Immature natural killer cell (primary cell): ENCODE data around the gene GRP. TPM values are rescaled to one million over a fixed set of nuclear protein-coding genes. Genes with fewer than 3 reads are reported as not detected.

Source experiments
- DNase-seq, 3 donors: peaks; one replicate each; pipeline ENCODE4 v3.0.0; 2022; ENCODE audit warnings: mixed read lengths in 1 of 3
- H3K27ac Mint-ChIP-seq, 6 donors: one replicate each; pipeline ENCODE4 v1.8.0; 2020; ENCODE audit warnings: mixed read lengths in 6 of 6, mild to moderate bottlenecking in 5 of 6, inconsistent platforms in 4 of 6, moderate library complexity in 3 of 6
- H3K27me3 Mint-ChIP-seq, 3 donors: one replicate each; pipeline ENCODE4 v1.8.0; 2020 to 2021; ENCODE audit warnings: low read depth in 3 of 3, mild to moderate bottlenecking in 3 of 3, mixed read lengths in 3 of 3, moderate library complexity in 3 of 3, inconsistent platforms in 1 of 3
- H3K36me3 Mint-ChIP-seq, 3 donors: one replicate each; pipeline ENCODE4 v1.8.0; 2020; ENCODE audit warnings: mixed read lengths in 3 of 3, inconsistent platforms in 2 of 3, mild to moderate bottlenecking in 2 of 3
- H3K4me1 Mint-ChIP-seq, 2 donors: one replicate each; pipeline ENCODE4 v1.8.0; 2020; ENCODE audit warnings: inconsistent platforms in 2 of 2, mild to moderate bottlenecking in 2 of 2, mixed read lengths in 2 of 2, moderate library complexity in 1 of 2
- H3K4me3 Mint-ChIP-seq, 5 donors: one replicate each; pipeline ENCODE4 v1.8.0; 2020; ENCODE audit warnings: mild to moderate bottlenecking in 5 of 5, mixed read lengths in 5 of 5, inconsistent platforms in 3 of 5, moderate library complexity in 3 of 5
- H3K9me3 Mint-ChIP-seq, 6 donors: one replicate each; pipeline ENCODE4 v1.8.0; 2020; ENCODE audit warnings: mild to moderate bottlenecking in 6 of 6, mixed read lengths in 6 of 6, inconsistent platforms in 4 of 6, moderate library complexity in 3 of 6
- polyA plus RNA-seq, 3 donors: library from polyadenylated mRNA; unstranded; fragments of 300-500 nt; fragmentation: Illumina TruSeq; gene quantifications; one replicate each; pipeline ENCODE4 v1.2.3, GENCODE V29; 2021

The GRP gene
- polyA plus RNA-seq, 3 donors from 2014 or later = not detected

DNA sequence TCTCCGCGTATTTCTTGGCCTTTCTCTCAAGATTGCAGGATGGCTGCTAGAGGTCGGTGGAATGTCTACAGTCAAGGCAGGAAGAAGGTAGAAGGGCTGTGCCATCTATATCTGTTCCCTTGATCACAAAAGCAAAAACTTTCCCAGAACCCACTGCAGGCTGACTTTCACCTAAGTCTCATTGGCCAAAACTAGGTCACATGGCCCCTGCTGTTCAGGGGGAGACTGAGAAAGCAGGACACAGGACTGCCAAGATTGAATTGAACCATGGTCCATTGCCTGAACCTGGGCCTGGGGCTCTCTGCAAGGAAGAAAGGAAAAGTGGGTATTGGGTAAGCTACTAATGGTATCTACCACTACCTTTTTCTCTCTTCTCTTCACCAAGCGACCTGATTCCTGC, 9.7 kb upstream of the GRP start:
- no peaks in the 10 kb centered on the region for H3K36me3 Mint-ChIP-seq
- H3K27me3 Mint-ChIP-seq = peaks cover 5 to 7% (median 7%) of the 10 kb centered on the region in 3 donors
- no peak overlapping the region for H3K4me3 Mint-ChIP-seq
- no peaks in the 10 kb centered on the region for H3K4me1 Mint-ChIP-seq
- H3K9me3 Mint-ChIP-seq = no peaks in the 10 kb centered on the region
- no peak overlapping the region for H3K27ac Mint-ChIP-seq
- DNase-seq = no peak

GRCh38 chr18:59211629-59212028, 8.3 kb upstream of the GRP start:
- Mint-ChIP-seq H3K9me3 (no peaks in the 10 kb centered on the region), H3K4me1 (no peaks in the 10 kb centered on the region), H3K4me3 (no peak overlapping the region), H3K36me3 (no peaks in the 10 kb centered on the region), H3K27me3 (peaks cover 5 to 7% (median 7%) of the 10 kb centered on the region in 3 donors), H3K27ac (no peak overlapping the region)
- no peak for DNase-seq

- peaks cover 0 to 2% (median 0%) of the 10 kb centered on the region in 6 donors for H3K9me3 Mint-ChIP-seq
- H3K27ac Mint-ChIP-seq = no peak overlapping the region
- H3K4me3 Mint-ChIP-seq = no peak overlapping the region
- no peak for DNase-seq
- peaks cover 0 to 5% (median 0%) of the 10 kb centered on the region in 3 donors for H3K36me3 Mint-ChIP-seq
- no peaks in the 10 kb centered on the region for H3K4me1 Mint-ChIP-seq
- peaks cover 12 to 27% (median 22%) of the 10 kb centered on the region in 3 donors for H3K27me3 Mint-ChIP-seq
Measured at GRCh38 chr18:59218018-59218417, 1.9 kb upstream of the GRP start.

GRCh38 chr18:59220164-59220783, 316 bp downstream of the GRP start:
- Mint-ChIP-seq H3K4me1 (no peaks in the 10 kb centered on the region), H3K9me3 (peaks cover 0 to 2% (median 0%) of the 10 kb centered on the region in 6 donors), H3K4me3 (no peak overlapping the region), H3K27me3 (peaks cover 12 to 35% (median 26%) of the 10 kb centered on the region in 3 donors), H3K36me3 (peaks cover 0 to 5% (median 0%) of the 10 kb centered on the region in 3 donors), H3K27ac (no peak overlapping the region)
- DNase-seq = no peak

DNA sequence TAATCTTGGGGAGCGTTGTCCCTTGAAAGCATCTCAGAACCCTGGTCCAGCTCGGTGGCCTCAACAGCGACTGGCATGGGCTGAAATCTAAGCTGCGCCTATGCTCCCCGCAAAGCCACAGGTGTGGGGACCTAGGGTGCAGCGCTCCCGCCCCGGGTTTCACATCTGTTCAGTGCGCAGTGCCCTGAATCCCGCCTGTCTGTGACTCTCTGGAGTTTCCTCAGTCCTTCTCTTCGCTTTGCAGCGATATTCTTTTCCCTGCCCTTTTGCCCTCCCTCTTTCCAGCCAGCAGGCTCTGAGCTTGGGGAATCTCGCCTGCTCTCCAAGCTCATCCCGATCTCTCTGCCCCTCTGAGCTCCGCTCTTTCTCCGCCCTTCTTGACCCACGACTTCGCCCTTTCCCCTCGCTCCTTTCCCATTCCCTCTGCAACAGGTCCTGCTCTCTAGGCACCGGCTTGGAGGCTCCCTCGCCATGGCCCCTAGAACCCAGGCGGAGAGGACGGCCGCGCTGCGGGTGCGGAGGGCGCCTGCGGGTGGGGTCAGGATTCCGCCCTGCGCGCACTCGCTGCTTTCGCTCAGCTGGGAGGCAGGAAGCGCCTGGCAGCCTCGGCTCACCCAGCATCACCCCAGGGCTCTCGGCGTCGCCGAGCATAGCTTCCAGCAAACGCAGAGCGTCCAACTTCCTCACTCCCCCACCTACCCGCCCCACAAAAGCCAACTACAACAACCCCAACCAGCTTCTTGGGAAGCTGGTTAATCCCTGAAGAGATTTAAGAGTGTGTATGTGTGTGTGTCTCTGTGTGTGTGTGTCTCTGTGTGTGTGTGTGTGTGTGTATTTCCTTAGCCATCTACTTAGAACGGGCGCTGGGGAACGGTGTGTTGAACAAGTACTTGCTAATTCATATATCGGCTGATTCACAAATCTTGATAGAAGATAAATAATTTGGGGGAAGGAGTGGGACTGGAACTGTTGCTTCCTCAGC, 1.1 kb downstream of the GRP start:
- Mint-ChIP-seq H3K27ac (no peak overlapping the region), H3K27me3 (peaks cover 12 to 39% (median 26%) of the 10 kb centered on the region in 3 donors), H3K9me3 (peaks cover 0 to 2% (median 0%) of the 10 kb centered on the region in 6 donors), H3K4me1 (no peaks in the 10 kb centered on the region), H3K4me3 (peak overlapping the region in 2 of 5 donors; percentile 16 to 40), H3K36me3 (peaks cover 0 to 5% (median 0%) of the 10 kb centered on the region in 3 donors)
- no peak for DNase-seq

GRCh38 chr18:59222341-59222740, 2.4 kb downstream of the GRP start:
- Mint-ChIP-seq H3K36me3 (peaks cover 0 to 5% (median 0%) of the 10 kb centered on the region in 3 donors), H3K27ac (no peak overlapping the region), H3K4me3 (no peak overlapping the region), H3K4me1 (no peaks in the 10 kb centered on the region), H3K27me3 (peaks cover 10 to 39% (median 26%) of the 10 kb centered on the region in 3 donors), H3K9me3 (peaks cover 0 to 2% (median 0%) of the 10 kb centered on the region in 6 donors)
- no peak for DNase-seq

DNA sequence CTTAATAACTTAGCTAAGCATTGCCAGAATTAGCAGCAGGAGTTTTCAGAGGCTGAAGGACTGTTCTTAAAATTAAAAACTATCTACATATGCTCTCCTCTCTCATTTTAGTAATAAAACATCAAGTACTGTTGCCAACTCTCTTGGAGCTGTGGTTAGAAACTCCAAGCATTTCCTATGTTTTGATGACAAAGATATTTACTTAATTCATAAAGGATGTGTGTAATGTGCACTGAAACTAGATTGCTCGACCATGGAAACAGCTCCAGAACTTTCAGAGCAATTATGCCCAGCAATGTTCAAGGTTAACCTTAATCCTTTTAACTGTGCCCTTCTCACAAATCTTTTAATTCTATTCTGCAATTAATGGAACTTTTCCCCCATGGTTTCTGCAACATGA, 8.4 kb downstream of the GRP start:
- Mint-ChIP-seq H3K9me3 (peaks cover 0 to 1% (median 0%) of the 10 kb centered on the region in 6 donors), H3K27me3 (peaks cover 0 to 13% (median 8%) of the 10 kb centered on the region in 3 donors), H3K27ac (no peak overlapping the region), H3K4me3 (no peak overlapping the region), H3K36me3 (no peaks in the 10 kb centered on the region), H3K4me1 (no peaks in the 10 kb centered on the region)
- no peak for DNase-seq

DNA sequence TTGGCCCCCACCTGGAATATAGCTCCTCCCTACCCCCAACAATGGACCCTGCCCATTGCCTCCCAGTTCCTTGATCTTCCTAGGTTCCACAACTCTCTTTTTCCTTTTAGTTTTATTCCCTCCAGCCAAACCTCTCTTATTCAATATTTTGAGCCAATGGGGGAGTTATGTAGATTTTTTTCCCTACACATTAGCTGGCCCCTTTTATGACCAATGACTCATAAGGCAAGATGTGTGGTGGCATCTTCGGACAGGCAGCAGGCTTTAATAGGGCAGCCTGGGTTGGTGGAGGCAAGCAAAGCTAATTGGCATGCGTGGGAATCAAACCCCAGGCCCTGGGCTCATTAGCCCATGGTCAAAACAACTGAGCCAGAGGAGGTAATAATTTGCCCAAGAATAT, 9.2 kb downstream of the GRP start:
- no peaks in the 10 kb centered on the region for H3K36me3 Mint-ChIP-seq
- peaks cover 0 to 1% (median 0%) of the 10 kb centered on the region in 6 donors for H3K9me3 Mint-ChIP-seq
- no peak overlapping the region for H3K27ac Mint-ChIP-seq
- DNase-seq = no peak
- H3K4me3 Mint-ChIP-seq = no peak overlapping the region
- no peaks in the 10 kb centered on the region for H3K4me1 Mint-ChIP-seq
- peaks cover 0 to 8% (median 6%) of the 10 kb centered on the region in 3 donors for H3K27me3 Mint-ChIP-seq

DNA sequence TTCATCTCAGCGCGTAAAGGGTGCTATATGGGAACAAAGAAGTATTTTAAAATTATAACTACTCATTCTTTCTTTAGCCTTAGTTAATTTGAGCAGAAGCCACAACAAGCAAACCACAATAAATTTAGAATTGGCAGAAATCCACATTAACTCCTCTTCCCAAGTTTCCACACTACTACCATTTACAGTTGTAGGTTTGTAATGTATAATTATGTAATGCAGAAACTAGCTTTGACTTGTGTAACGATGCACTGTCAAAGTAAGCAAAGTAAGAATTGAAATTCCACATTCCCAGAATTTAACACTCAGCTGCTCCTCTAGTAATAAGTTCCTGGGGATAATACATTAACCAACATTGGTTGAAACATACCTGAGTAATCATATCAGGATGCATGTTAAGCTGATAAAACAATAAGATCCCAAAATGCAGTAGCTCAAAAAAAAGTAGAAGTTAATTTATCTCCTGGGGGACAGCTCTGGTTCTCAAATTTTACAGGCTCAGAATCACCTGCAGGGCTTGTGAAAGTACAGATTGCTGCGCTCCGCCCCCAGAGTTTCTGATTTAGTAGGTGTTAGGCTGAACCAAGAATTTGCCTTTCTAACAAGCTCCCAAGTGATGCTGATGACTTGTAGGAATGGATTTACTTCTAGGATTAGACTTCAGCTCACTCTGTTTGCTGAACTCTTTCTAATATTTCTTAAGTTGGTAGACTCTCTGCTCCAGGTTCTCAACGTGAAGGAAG, 9.9 kb downstream of the GRP start:
- peaks cover 0 to 6% (median 4%) of the 10 kb centered on the region in 3 donors for H3K27me3 Mint-ChIP-seq
- no peaks in the 10 kb centered on the region for H3K4me1 Mint-ChIP-seq
- no peaks in the 10 kb centered on the region for H3K36me3 Mint-ChIP-seq
- no peak overlapping the region for H3K27ac Mint-ChIP-seq
- DNase-seq = no peak
- H3K4me3 Mint-ChIP-seq = no peak overlapping the region
- H3K9me3 Mint-ChIP-seq = peaks cover 0 to 1% (median 0%) of the 10 kb centered on the region in 6 donors

GRCh38 chr18:59231114-59231513, 11.2 kb downstream of the GRP start:
- Mint-ChIP-seq H3K36me3 (no peaks in the 10 kb centered on the region), H3K27me3 (peaks cover 0 to 4% (median 2%) of the 10 kb centered on the region in 3 donors), H3K4me1 (no peaks in the 10 kb centered on the region), H3K4me3 (no peak overlapping the region), H3K9me3 (peaks cover 0 to 1% (median 0%) of the 10 kb centered on the region in 6 donors), H3K27ac (no peak overlapping the region)
- DNase-seq = no peak

DNA sequence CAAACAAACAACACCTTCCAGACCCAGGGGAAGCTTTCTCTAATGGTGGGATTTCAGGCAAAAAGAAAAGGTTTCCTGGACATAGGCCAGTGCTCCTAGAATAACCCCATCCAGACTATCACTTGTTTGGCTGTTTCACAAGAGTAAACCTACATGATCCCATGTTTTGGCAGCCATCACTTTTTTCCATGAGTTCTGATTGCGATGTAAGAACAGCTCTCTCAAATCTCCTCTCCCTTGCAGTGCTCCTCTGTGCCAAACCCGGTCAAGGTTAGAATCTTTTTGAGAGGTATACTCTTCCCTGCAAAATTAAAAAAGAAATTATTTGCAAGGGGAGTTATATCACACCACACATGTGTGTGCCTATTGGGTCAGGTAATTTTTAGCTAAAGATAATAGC, 11.9 kb downstream of the GRP start:
- no peak overlapping the region for H3K4me3 Mint-ChIP-seq
- DNase-seq = no peak
- no peaks in the 10 kb centered on the region for H3K36me3 Mint-ChIP-seq
- peaks cover 0 to 4% (median 2%) of the 10 kb centered on the region in 3 donors for H3K27me3 Mint-ChIP-seq
- no peak overlapping the region for H3K27ac Mint-ChIP-seq
- H3K4me1 Mint-ChIP-seq = no peaks in the 10 kb centered on the region
- H3K9me3 Mint-ChIP-seq = peaks cover 0 to 2% (median 0%) of the 10 kb centered on the region in 6 donors

- H3K27ac Mint-ChIP-seq = no peak overlapping the region
- H3K4me1 Mint-ChIP-seq = no peaks in the 10 kb centered on the region
- DNase-seq = no peak
- peaks cover 0 to 4% (median 2%) of the 10 kb centered on the region in 3 donors for H3K27me3 Mint-ChIP-seq
- H3K36me3 Mint-ChIP-seq = no peaks in the 10 kb centered on the region
- no peak overlapping the region for H3K4me3 Mint-ChIP-seq
- peaks cover 0 to 2% (median 0%) of the 10 kb centered on the region in 6 donors for H3K9me3 Mint-ChIP-seq
Measured at GRCh38 chr18:59232309-59233016, 12.5 kb downstream of the GRP start.

- H3K27me3 Mint-ChIP-seq = peaks cover 0 to 4% (median 2%) of the 10 kb centered on the region in 3 donors
- no peaks in the 10 kb centered on the region for H3K4me1 Mint-ChIP-seq
- no peak overlapping the region for H3K4me3 Mint-ChIP-seq
- H3K27ac Mint-ChIP-seq = no peak overlapping the region
- DNase-seq = no peak
- peaks cover 0 to 2% (median 0%) of the 10 kb centered on the region in 6 donors for H3K9me3 Mint-ChIP-seq
- H3K36me3 Mint-ChIP-seq = no peaks in the 10 kb centered on the region
Measured at GRCh38 chr18:59233017-59233410, 13.1 kb downstream of the GRP start.
